Upper lobe of left lung (tissue), 4 donors: Measurements from ENCODE around the gene CD8B.

Experiments
- CTCF ChIP-seq, 6 experiments: fragments of 450-650 bp in 4 of 6; fragments of 200-600 bp in 2 of 6; sonication (generic) in 2 of 6; IDR thresholded peaks; one replicate each; pipeline ENCODE4 v1.5.1; 2016 to 2019; ENCODE audit warnings: antibody characterized with exemption in 6 of 6
- POLR2A ChIP-seq, 4 donors: fragments of 450-650 bp; IDR thresholded peaks; one replicate each; pipeline ENCODE4 v1.5.1; 2016 to 2017; ENCODE audit warnings: antibody characterized with exemption in 4 of 4, mild to moderate bottlenecking in 2 of 4

GRCh38 chr2:86774862-86775261, 86.8 kb downstream of the CD8B start:
- no peak for TF ChIP-seq CTCF (IDR thresholded peaks at IDR 0.05)
- TF ChIP-seq POLR2A (IDR thresholded peaks at IDR 0.05): no peak
